Measurements from ENCODE around the gene TTC1.

GRCh38 chr5:160083501-160083900 is 74.6 kb downstream of the TTC1 start:
- TF ChIP-seq CTCF (IDR thresholded peaks at IDR 0.05; ENCODE audit: low read depth, low read length), result no peak
- no peak for TF ChIP-seq EZH2phosphoT487 (IDR thresholded peaks at IDR 0.05; ENCODE audit: low read depth)
